NCI-H187 treated with DMSO at 0.1 percent for 48 hours (cell line): Measurements from ENCODE around the gene POLR1F.
"Not testable (repeated sequence)": the region's sequence is repeated elsewhere in the genome, so short reads cannot be mapped to it uniquely, and the experiment has no call there.

ENCODE experiments used
- DNase-seq: peaks from one replicate; lab custom pipeline; 2025; lab: John Stamatoyannopoulos, UW

Gene POLR1F

GRCh38 chr7:19708397-19709248 lies at the start of gene POLR1F:
POLR1F (minus strand) TSS chr7:19709037; CDS start chr7:19709016, 21 bp downstream.
- DNase-seq, result peak; percentile 46

- no peak for DNase-seq
These were observed 45.8 kb upstream of the POLR1F start for GRCh38 chr7:19754521-19755116.

GRCh38 chr7:19752020-19752419 lies 43.2 kb upstream of the POLR1F start:
- DNase-seq, result no peak

- no peak for DNase-seq
These were observed 40.8 kb upstream of the POLR1F start for GRCh38 chr7:19749658-19750057.

GRCh38 chr7:19747740-19748339 lies 39.0 kb upstream of the POLR1F start:
- DNase-seq, result peak; percentile 29

- no peak for DNase-seq
These were observed 35.2 kb upstream of the POLR1F start for GRCh38 chr7:19744075-19744474.

GRCh38 chr7:19728716-19729115 lies 19.9 kb upstream of the POLR1F start:
- no peak for DNase-seq

- DNase-seq, result no peak
These were observed 16.9 kb upstream of the POLR1F start for GRCh38 chr7:19725770-19726169.

GRCh38 chr7:19715499-19715898 lies 6.7 kb upstream of the POLR1F start:
- DNase-seq, result no peak

- no peak for DNase-seq
These were observed 4.8 kb upstream of the POLR1F start for GRCh38 chr7:19713676-19714075.

- DNase-seq, result no peak
These were observed 377 bp upstream of the POLR1F start for GRCh38 chr7:19709249-19709578.

- no peak for DNase-seq
These were observed 1.6 kb downstream of the POLR1F start for GRCh38 chr7:19707240-19707639.

GRCh38 chr7:19705663-19706062 lies 3.2 kb downstream of the POLR1F start:
- no peak for DNase-seq

- no peak for DNase-seq
These were observed 7.4 kb downstream of the POLR1F start for GRCh38 chr7:19701471-19701870.

GRCh38 chr7:19700936-19701335 lies 7.9 kb downstream of the POLR1F start:
- DNase-seq, result no peak

GRCh38 chr7:19698331-19698730 lies 10.5 kb downstream of the POLR1F start:
- DNase-seq, result no peak

- DNase-seq, result no peak
These were observed 11.9 kb downstream of the POLR1F start for GRCh38 chr7:19696926-19697325.

- DNase-seq, result no peak
These were observed 16.6 kb downstream of the POLR1F start for GRCh38 chr7:19692111-19692828.

GRCh38 chr7:19690736-19691135 lies 18.1 kb downstream of the POLR1F start:
- no peak for DNase-seq

GRCh38 chr7:19689130-19689529 lies 19.7 kb downstream of the POLR1F start:
- DNase-seq, result not testable (repeated sequence)

- no peak for DNase-seq
These were observed 27.2 kb downstream of the POLR1F start for GRCh38 chr7:19681596-19681995.

- no peak for DNase-seq
These were observed 31.7 kb downstream of the POLR1F start for GRCh38 chr7:19677180-19677579.

GRCh38 chr7:19675816-19676215 lies 33.0 kb downstream of the POLR1F start:
- DNase-seq, result no peak
